ENCODE data around the gene VN1R5. TPM values are rescaled to one million over a fixed set of nuclear protein-coding genes. Genes with fewer than 3 reads are reported as not detected.
A peak's percentile ranks its signal among the peaks of the same experiment; 100 is the strongest.

VN1R5 gene
- total RNA-seq, 1 experiment from 2014 or later: not detected

- Mint-ChIP-seq H3K4me1 (peaks cover 19 to 24% of the 10 kb centered on the region in 2 experiments), H3K9me3 (peaks cover 3 to 15% of the 10 kb centered on the region in 2 experiments; a peak in 4 of 5 replicates), H3K27me3 (ENCODE audit: low read depth) (peaks cover 5% of the 10 kb centered on the region), H3K36me3 (ENCODE audit: insufficient read depth in 1 of 3, low read depth in 3 of 3) (peaks cover 7 to 16% (median 15%) of the 10 kb centered on the region in 3 experiments), H3K27ac (peak overlapping the region in 1 of 3 experiments; percentile 52; a peak in 1 of 7 replicates), H3K4me3 (no peak overlapping the region)
- H3K9ac ChIP-seq (ENCODE audit: extremely low read depth, insufficient read length, low read length): no peak overlapping the region
- no peaks in the 10 kb centered on the region for H3K23me2 ChIP-seq (ENCODE audit: insufficient read length, low read depth, low read length, poor library complexity, severe bottlenecking)
- H3K56ac ChIP-seq (ENCODE audit: insufficient read length, low read depth, low read length): no peak overlapping the region
- H4K20me1 ChIP-seq (ENCODE audit: control insufficient read depth, insufficient read depth, insufficient read length): no peaks in the 10 kb centered on the region
- H2BK120ac ChIP-seq (ENCODE audit: low read depth, low read length, poor library complexity, severe bottlenecking): no peak overlapping the region
- TF ChIP-seq CTCF (conservative IDR thresholded peaks at IDR 0.05): no peak
- no peak overlapping the region for H4K8ac ChIP-seq (replicated peaks; ENCODE audit: insufficient read length, low read depth, low read length)
- H3K4me2 ChIP-seq (ENCODE audit: insufficient read depth, insufficient read length, low read length): no peak overlapping the region
- no peak overlapping the region for H2BK5ac ChIP-seq (ENCODE audit: insufficient read length, low read length)
- H3K23ac ChIP-seq (ENCODE audit: insufficient read length, low read depth, low read length): no peak overlapping the region
- WGBS (ENCODE audit: extremely low coverage, insufficient read length, low lambda C conversion rate): no CpG with 5 or more reads among the region's 23 CpGs
- H2BK20ac ChIP-seq (ENCODE audit: low read depth, low read length, poor library complexity, severe bottlenecking): no peak overlapping the region
- no peaks in the 10 kb centered on the region for H3K27me3 ChIP-seq (ENCODE audit: insufficient read depth, low read length)
- H4K5ac ChIP-seq (ENCODE audit: insufficient read length, low read depth, low read length): no peak overlapping the region
- no peak overlapping the region for H4K91ac ChIP-seq (ENCODE audit: insufficient read length, low read depth, low read length)
- H3K79me1 ChIP-seq (ENCODE audit: insufficient read depth, low read depth, low read length, poor library complexity, severe bottlenecking): no peaks in the 10 kb centered on the region
- no peak overlapping the region for H2BK15ac ChIP-seq (ENCODE audit: low read depth, low read length)
- peaks cover 3% of the 10 kb centered on the region; the same call in 1 of the 2 replicates for H3K4me1 ChIP-seq (ENCODE audit: insufficient read depth, low read length)
- no peak overlapping the region for H3T11ph ChIP-seq (ENCODE audit: low read length)
- no peak for DNase-seq
- H3K9me3 ChIP-seq (ENCODE audit: control insufficient read depth, low read depth, low read length): no peaks in the 10 kb centered on the region
- H2AFZ ChIP-seq (ENCODE audit: low read length): no peak overlapping the region
- H3K18ac ChIP-seq (ENCODE audit: insufficient read length, low read depth, low read length): no peak overlapping the region
- no peaks in the 10 kb centered on the region for H3K79me2 ChIP-seq (ENCODE audit: insufficient read depth, low read length)
- no peak overlapping the region for H2BK12ac ChIP-seq (ENCODE audit: insufficient read length, low read depth, low read length)
- no peak overlapping the region; the same call in 1 of the 2 replicates for H3K14ac ChIP-seq (ENCODE audit: insufficient read depth, low read length)
- H2AK5ac ChIP-seq (ENCODE audit: insufficient read length, low read length): no peak overlapping the region
- H3K4ac ChIP-seq (ENCODE audit: low read depth, low read length): no peak overlapping the region
- no peak overlapping the region for H3K27ac ChIP-seq (ENCODE audit: insufficient read length, low read depth, low read length)
These were observed 30.3 kb downstream of the VN1R5 start for GRCh38 chr1:247286134-247286670.
